Measurements from ENCODE around the gene PELI2. TPM values are rescaled to one million over a fixed set of nuclear protein-coding genes. Genes with fewer than 3 reads are reported as not detected.

PELI2 gene
- total and polyA plus RNA-seq, 2 of the 4 experiments (the other 2 are of a cell fraction) = 6.0 to 36.7 TPM

GRCh38 chr14:56182410-56182809 is 64.2 kb downstream of the PELI2 start:
- no peak overlapping the region for H3K4me3 ChIP-seq (ENCODE audit: insufficient read depth, low read depth, low read length)
- intact Hi-C loops (cut with micrococcal nuclease) = no loop called here
- no peak overlapping the region for H4K8ac ChIP-seq (ENCODE audit: low read depth in 2 of 2, low read length in 2 of 2)
- no peak overlapping the region for H4K5ac ChIP-seq (ENCODE audit: low read depth, low read length)
- H2BK20ac ChIP-seq (ENCODE audit: low read depth, low read length) = no peak overlapping the region
- CTCF ChIA-PET = no interaction called here
- H3K18ac ChIP-seq (ENCODE audit: low read depth, low read length) = no peak overlapping the region
- no peak overlapping the region for H3K4me2 ChIP-seq (ENCODE audit: low read depth, low read length)
- no peak overlapping the region for H3K23ac ChIP-seq (ENCODE audit: low read depth, low read length)
- peaks cover 5% of the 10 kb centered on the region for H3K4me1 ChIP-seq (ENCODE audit: control insufficient read depth, insufficient read depth, low read length)
- H4K20me1 ChIP-seq (ENCODE audit: insufficient read depth, low read length) = no peaks in the 10 kb centered on the region
- H2BK120ac ChIP-seq (ENCODE audit: low read depth, low read length) = no peak overlapping the region
- no peak overlapping the region for H2BK5ac ChIP-seq (ENCODE audit: low read depth, low read length, poor library complexity, severe bottlenecking)
- ATAC-seq (ENCODE audit: low read depth) (no peak), DNase-seq (no peak)
- H3K27ac ChIP-seq (ENCODE audit: insufficient read depth, low read length) = no peak overlapping the region
- no peak overlapping the region for H2AK9ac ChIP-seq (replicated peaks; ENCODE audit: low read depth, low read length, poor library complexity)
- no CpG with 5 or more reads among the region's 4 CpGs for WGBS, 2 experiments (ENCODE audit: extremely low coverage in 2 of 2, insufficient read length in 1 of 2)
- peaks cover 3% of the 10 kb centered on the region for H3K9me1 ChIP-seq (ENCODE audit: insufficient read depth, low read length)
- H3K9me3 ChIP-seq (ENCODE audit: control insufficient read depth, insufficient read depth, low read length) = no peaks in the 10 kb centered on the region
- H3K27me3 ChIP-seq (ENCODE audit: control insufficient read depth, insufficient read depth, low read length) = no peaks in the 10 kb centered on the region
- H3K9ac ChIP-seq (ENCODE audit: low read depth, low read length) = no peak overlapping the region
- H4K91ac ChIP-seq (ENCODE audit: insufficient read depth, low read depth, low read length) = no peak overlapping the region
- no peak for TF ChIP-seq MAZ (IDR thresholded peaks at IDR 0.05; ENCODE audit: borderline replicate concordance, low read depth, low read length)
- no peak for TF ChIP-seq RCOR1 (IDR thresholded peaks at IDR 0.05; ENCODE audit: insufficient replicate concordance, low read length)
- no peak for TF ChIP-seq BHLHE40 (IDR thresholded peaks at IDR 0.05; ENCODE audit: low read depth, low read length)
- TF ChIP-seq MAFK (IDR thresholded peaks at IDR 0.05; ENCODE audit: low read depth, low read length) = no peak
- TF ChIP-seq RAD21 (IDR thresholded peaks at IDR 0.05; ENCODE audit: low read length) = no peak
- no peak for TF ChIP-seq ELK1 (IDR thresholded peaks at IDR 0.05; ENCODE audit: borderline replicate concordance, low read depth, low read length)
- no peak for TF ChIP-seq FOS (IDR thresholded peaks at IDR 0.05; ENCODE audit: low read depth, low read length)
- POLR2A ChIA-PET (ENCODE audit: unreplicated experiment) = no interaction called here
- no peak overlapping the region for H3K14ac ChIP-seq (replicated peaks; ENCODE audit: low read depth, low read length)
- no TSS peak for BruUV-seq (replicated peaks)
- H2BK15ac ChIP-seq (ENCODE audit: low read depth, low read length) = no peak overlapping the region
- H3K4ac ChIP-seq (ENCODE audit: low read depth, low read length) = no peak overlapping the region
- H3K56ac ChIP-seq (ENCODE audit: extremely low read depth, insufficient read depth, low read length) = no peak overlapping the region
- peaks cover 4 to 22% of the 10 kb centered on the region in 2 experiments; a peak in 3 of 4 replicates for H3K79me1 ChIP-seq (ENCODE audit: low read depth in 1 of 2, low read length in 2 of 2)
- in situ Hi-C loops (cut with MboI; ENCODE audit: low sequenced_read_pairs) = no loop called here
- peaks cover 8% of the 10 kb centered on the region for H3K36me3 ChIP-seq (ENCODE audit: control insufficient read depth, insufficient read depth, low read length)
- H2AFZ ChIP-seq (replicated peaks; ENCODE audit: low read length, poor library complexity) = no peak overlapping the region
- no peak overlapping the region for H2AK5ac ChIP-seq (ENCODE audit: low read depth, low read length)
- dilution Hi-C loops (cut with HindIII; ENCODE audit: low sequenced_read_pairs, unreplicated experiment) = no loop called here
